ENCODE measurements around the gene SCN1B. TPM values are rescaled to one million over a fixed set of nuclear protein-coding genes. Genes with fewer than 3 reads are reported as not detected.
A peak's percentile ranks its signal among the peaks of the same experiment; 100 is the strongest.

The SCN1B gene
- 10 to 100 TPM; 12.8 to 26.7 (median 13.4) TPM for total RNA-seq

DNA sequence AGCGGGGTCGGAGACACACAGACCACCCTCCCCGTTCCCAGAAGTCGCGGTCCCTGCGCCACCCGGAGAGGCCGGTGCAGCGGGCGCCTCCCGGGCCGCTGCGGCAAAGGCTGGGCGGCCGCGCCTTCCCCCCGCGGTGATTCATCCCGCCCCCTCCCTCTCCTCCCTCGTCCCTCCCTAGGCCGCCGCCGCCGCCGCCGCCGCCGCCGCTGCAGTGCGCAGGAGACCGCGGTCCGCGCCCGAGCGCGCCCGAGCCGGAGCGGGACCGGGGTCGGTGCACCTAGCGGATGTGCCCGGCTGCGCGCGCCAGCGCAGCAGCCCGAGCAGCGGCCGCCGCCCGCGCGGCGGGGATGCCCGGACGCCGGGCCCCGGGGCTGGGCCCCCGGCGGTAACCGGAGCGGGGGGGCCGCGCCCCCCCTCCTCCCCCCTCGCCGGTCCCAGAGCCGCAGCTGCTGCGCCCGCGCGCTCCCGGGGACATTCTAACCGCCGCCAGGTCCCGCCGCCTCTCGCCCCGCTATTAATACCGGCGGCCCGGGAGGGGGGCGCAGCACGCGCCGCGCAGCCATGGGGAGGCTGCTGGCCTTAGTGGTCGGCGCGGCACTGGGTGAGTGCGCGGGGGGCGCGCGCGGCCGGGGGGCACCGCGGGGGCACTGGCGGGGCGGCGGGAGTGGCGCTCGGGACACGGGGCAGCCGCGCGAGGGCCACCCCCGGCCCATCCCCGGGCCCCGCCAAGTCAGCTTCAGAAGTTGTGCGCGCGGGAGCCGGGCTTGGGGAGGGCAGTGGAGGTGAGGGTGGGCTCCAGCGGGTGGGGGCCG lies at the start of gene SCN1B:
SCN1B (plus strand) TSS at position 214 of the 815 bp plus-strand sequence; CDS start at position 565, 351 bp downstream.
- Histone ChIP-seq H3K4me3 (peak within 1 kb of the TSS; percentile 39 to 79 (median 50)), H3K36me3 (peaks cover 2 to 54% (median 7%) of the 10 kb centered on the region in 3 donors), H3K9me3 (no peaks in the 10 kb centered on the region), H3K27me3 (no peaks in the 10 kb centered on the region), H3K27ac (peak within 1 kb of the TSS; percentile 40 to 81 (median 57)), H3K4me1 (peaks cover 0 to 25% (median 6%) of the 10 kb centered on the region in 4 donors)
- no peak for DNase-seq (ENCODE audit: low spot score in 2 of 2)
- TF ChIP-seq, protein P1, sequence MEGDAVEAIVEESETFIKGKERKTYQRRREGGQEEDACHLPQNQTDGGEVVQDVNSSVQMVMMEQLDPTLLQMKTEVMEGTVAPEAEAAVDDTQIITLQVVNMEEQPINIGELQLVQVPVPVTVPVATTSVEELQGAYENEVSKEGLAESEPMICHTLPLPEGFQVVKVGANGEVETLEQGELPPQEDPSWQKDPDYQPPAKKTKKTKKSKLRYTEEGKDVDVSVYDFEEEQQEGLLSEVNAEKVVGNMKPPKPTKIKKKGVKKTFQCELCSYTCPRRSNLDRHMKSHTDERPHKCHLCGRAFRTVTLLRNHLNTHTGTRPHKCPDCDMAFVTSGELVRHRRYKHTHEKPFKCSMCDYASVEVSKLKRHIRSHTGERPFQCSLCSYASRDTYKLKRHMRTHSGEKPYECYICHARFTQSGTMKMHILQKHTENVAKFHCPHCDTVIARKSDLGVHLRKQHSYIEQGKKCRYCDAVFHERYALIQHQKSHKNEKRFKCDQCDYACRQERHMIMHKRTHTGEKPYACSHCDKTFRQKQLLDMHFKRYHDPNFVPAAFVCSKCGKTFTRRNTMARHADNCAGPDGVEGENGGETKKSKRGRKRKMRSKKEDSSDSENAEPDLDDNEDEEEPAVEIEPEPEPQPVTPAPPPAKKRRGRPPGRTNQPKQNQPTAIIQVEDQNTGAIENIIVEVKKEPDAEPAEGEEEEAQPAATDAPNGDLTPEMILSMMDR (IDR thresholded peaks at IDR 0.05), result peak in 2 of 5 experiments; percentile 16 to 18
- TF ChIP-seq EP300 (IDR thresholded peaks at IDR 0.05), result no peak
- TF ChIP-seq POLR2A (IDR thresholded peaks at IDR 0.05), result peak; percentile 11 to 24
- WGBS, 2 donors, result 0 to 1% methylated on average over 8 to 52 of the region's 118 CpGs

DNA sequence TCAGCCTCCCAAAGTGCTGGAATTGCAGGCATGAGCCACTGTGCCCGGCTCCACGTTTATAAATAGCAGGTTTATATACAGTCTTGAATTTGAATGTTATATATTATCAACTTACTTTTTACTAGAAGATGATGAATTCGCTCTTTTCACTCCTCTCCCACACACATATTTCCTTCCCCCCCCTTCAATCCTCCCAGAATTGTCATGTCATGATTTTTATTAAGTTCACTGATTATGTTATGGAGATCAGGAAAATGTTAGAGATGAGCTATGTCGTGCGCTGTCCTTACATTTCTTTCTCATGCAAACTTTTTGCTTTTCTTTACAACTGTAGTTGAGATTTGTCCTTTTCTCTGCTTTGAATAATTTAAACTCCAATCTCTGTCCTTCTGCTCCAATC lies 48.0 kb upstream of the SCN1B start:
- H3K4me1 ChIP-seq, result no peaks in the 10 kb centered on the region
- WGBS, 2 donors, result 54 to 63% methylated on average over 5 of the region's 5 CpGs
- no peaks in the 10 kb centered on the region for H3K9me3 ChIP-seq
- no peak overlapping the region for H3K27ac ChIP-seq
- TF ChIP-seq EP300 (IDR thresholded peaks at IDR 0.05), result no peak
- TF ChIP-seq, protein P1 (IDR thresholded peaks at IDR 0.05), result no peak
- TF ChIP-seq POLR2A (IDR thresholded peaks at IDR 0.05), result no peak
- H3K36me3 ChIP-seq, result no peaks in the 10 kb centered on the region
- H3K27me3 ChIP-seq, result no peaks in the 10 kb centered on the region
- no peak overlapping the region for H3K4me3 ChIP-seq
- DNase-seq (ENCODE audit: low spot score in 2 of 2), result no peak

DNA sequence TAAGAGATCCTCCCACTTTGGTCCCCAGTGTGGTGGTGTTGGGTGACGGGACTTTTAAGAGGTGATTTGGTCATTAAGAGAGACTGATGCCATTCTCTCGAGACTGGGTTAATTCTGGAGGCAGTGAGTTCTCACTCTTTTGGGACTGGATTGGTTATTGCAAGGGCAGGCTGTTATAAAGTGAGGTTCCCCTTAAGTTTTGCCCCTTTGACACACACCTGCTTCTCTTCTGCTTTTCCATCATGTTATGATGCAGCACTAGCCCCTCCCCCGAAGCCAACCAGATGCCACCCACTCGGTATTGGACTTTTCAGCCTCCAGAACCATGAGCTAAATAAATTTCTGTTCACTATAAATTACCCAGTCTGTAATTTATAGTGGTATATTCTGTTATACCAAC lies 46.5 kb upstream of the SCN1B start:
- Histone ChIP-seq H3K4me1 (no peaks in the 10 kb centered on the region), H3K27me3 (no peaks in the 10 kb centered on the region), H3K9me3 (no peaks in the 10 kb centered on the region), H3K4me3 (no peak overlapping the region), H3K36me3 (no peaks in the 10 kb centered on the region), H3K27ac (no peak overlapping the region)
- WGBS, 2 donors, result 91 to 92% methylated on average over 4 of the region's 4 CpGs
- no peak for DNase-seq (ENCODE audit: low spot score in 2 of 2)
- TF ChIP-seq EP300 (IDR thresholded peaks at IDR 0.05) (no peak), POLR2A (IDR thresholded peaks at IDR 0.05) (no peak)
- TF ChIP-seq, protein P1 (IDR thresholded peaks at IDR 0.05), result no peak

DNA sequence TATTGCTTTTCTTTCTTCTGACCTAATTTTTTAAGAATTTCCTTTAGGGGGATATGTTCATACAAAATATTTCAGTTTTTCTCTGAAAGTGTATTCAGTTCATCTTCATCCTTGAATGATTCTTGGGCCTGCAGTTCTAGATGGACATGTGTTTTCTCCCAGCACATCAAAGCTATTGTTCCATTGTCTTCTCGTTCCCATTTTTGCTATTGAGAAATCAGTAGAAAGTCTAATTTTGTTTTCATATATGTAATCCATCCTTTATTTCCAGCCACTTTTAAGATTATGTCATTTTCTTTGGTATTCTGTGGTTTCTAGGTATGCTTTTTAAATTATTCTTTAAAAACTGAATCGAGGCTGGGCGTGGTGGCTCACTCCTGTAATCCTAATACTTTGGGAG lies 46.0 kb upstream of the SCN1B start:
- H3K27ac ChIP-seq, result no peak overlapping the region
- no peaks in the 10 kb centered on the region for H3K4me1 ChIP-seq
- H3K4me3 ChIP-seq, result no peak overlapping the region
- 94 to 98% methylated on average over 3 of the region's 3 CpGs for WGBS, 2 donors
- no peaks in the 10 kb centered on the region for H3K36me3 ChIP-seq
- no peak for DNase-seq (ENCODE audit: low spot score in 2 of 2)
- no peak for TF ChIP-seq POLR2A (IDR thresholded peaks at IDR 0.05)
- TF ChIP-seq, protein P1 (IDR thresholded peaks at IDR 0.05), result no peak
- H3K9me3 ChIP-seq, result no peaks in the 10 kb centered on the region
- no peaks in the 10 kb centered on the region for H3K27me3 ChIP-seq

DNA sequence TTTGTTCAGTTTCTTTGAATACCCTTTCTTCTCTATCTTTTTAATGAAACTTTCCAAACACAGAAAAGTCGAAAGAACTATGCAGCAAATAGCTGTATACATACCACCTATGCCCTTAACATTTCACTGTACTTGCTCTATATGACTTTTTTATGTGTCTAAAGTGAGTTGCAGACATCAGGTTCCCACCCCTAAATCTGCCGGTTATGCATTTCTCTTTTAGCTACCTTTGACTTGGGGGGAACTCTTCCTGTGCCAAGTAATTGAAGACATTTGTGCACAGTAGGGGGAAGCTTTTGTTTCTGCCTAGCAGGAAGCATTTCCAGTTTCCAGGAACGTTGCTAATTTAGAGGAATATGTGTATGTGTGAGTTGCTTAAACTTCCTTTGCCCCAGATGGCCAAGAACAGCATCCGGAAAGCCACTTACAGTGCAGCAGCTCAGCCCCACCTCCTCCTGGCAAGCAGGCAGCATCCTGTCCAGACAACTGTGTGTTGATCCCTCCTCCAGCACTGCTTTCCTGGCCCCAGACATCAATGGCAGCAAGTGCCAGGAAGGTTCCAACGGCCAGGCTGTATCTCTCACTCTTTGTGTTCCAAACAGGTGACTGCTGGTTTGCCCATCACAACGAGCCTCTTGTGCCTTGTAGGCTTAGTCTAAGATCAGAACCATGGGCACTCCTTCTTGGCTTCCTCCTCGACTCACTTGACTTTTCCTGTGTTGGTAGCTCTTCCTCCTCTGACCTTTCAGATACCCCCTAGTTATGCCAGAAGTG lies 44.8 kb upstream of the SCN1B start:
- no peak for TF ChIP-seq POLR2A (IDR thresholded peaks at IDR 0.05)
- TF ChIP-seq EP300 (IDR thresholded peaks at IDR 0.05), result peak in 1 of 2 donors; percentile 48
- Histone ChIP-seq H3K4me1 (no peaks in the 10 kb centered on the region), H3K27me3 (no peaks in the 10 kb centered on the region), H3K27ac (peak overlapping the region in 1 of 4 donors; percentile 15), H3K4me3 (no peak overlapping the region), H3K9me3 (no peaks in the 10 kb centered on the region), H3K36me3 (no peaks in the 10 kb centered on the region)
- WGBS, 2 donors, result 20 to 23% methylated on average over 7 of the region's 7 CpGs
- DNase-seq (ENCODE audit: low spot score in 2 of 2), result no peak

All from tibial nerve (tissue), 4 donors.